HFF-Myc (cell line): ENCODE results near the gene NPDC1.

ENCODE experiments used
- DNase-seq: peaks from one replicate; pipeline ENCODE4 v3.0.0-alpha.2; 2011; ENCODE audit warnings: low read depth; ENCODE audit errors: extremely low read depth
- H3K4me3 ChIP-seq: replicated peaks from 2 replicates; pipeline ENCODE4 v1.5.1; 2011; ENCODE audit warnings: low read depth, mild to moderate bottlenecking, control low read depth, low read length
- CTCF ChIP-seq: IDR thresholded peaks from 2 replicates; pipeline ENCODE4 v1.5.1; 2012; ENCODE audit warnings: mild to moderate bottlenecking, low read depth, low read length, control low read depth; ENCODE audit errors: missing control alignments

NPDC1 gene

GRCh38 chr9:137062384-137062783, 16.4 kb upstream of the NPDC1 start:
- TF ChIP-seq CTCF, result no peak
- no peak for DNase-seq

GRCh38 chr9:137058521-137059234, 12.7 kb upstream of the NPDC1 start:
- no peak for TF ChIP-seq CTCF

More at GRCh38 chr9:137062384-137062783, 16.4 kb upstream of the NPDC1 start:
- H3K4me3 ChIP-seq, result no peak overlapping the region

GRCh38 chr9:137057545-137057944, 11.6 kb upstream of the NPDC1 start:
- DNase-seq, result no peak
- no peak for TF ChIP-seq CTCF

More at GRCh38 chr9:137058521-137059234, 12.7 kb upstream of the NPDC1 start:
- no peak overlapping the region for H3K4me3 ChIP-seq
- DNase-seq, result no peak

DNA sequence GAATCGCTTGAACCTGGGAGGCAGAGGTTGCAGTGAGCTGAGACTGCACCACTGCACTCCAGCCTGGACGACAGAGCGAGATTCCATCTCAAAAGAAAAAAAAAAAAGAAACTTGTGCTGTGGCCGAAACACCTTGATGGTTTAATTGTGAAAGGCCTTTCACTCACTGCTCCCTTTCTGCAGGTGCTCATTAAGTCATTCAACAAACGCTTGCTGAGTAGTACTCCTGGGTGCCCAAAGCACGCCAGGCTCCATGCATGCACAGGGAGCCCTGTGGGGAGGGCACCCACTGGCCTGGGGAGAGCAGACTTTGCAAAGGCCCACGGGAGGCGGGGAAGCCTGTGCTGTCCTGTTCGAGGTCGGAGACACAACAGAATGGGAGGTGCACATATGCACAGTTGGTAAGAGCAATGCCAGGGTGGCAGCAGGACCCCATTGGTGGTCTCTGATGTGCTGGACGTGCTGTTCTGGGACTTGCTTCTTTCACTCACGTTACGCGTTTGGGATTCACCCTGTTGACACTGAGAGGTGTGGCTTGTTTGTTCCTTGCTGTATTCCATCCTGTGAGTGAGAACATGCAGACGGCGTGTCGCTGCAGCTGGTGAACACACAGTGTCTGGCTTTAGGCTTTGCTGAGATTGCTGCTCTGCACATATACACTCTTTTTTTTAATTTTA, 10.9 kb upstream of the NPDC1 start:
- H3K4me3 ChIP-seq, result no peak overlapping the region
- TF ChIP-seq CTCF, result no peak
- no peak for DNase-seq

More at GRCh38 chr9:137057545-137057944, 11.6 kb upstream of the NPDC1 start:
- H3K4me3 ChIP-seq, result no peak overlapping the region

GRCh38 chr9:137055385-137056364, 9.7 kb upstream of the NPDC1 start:
- no peak overlapping the region for H3K4me3 ChIP-seq
- peak; percentile 44 for DNase-seq
- no peak for TF ChIP-seq CTCF

- no peak for TF ChIP-seq CTCF
- DNase-seq, result no peak
- no peak overlapping the region for H3K4me3 ChIP-seq
Measured at GRCh38 chr9:137054932-137055384, 9.0 kb upstream of the NPDC1 start.
